ENCODE data around the gene TTR. TPM values are rescaled to one million over a fixed set of nuclear protein-coding genes. Genes with fewer than 3 reads are reported as not detected.

Gene TTR
- total and polyA plus RNA-seq, 2 of the 13 experiments (the other 11 are each of a cell fraction or from before 2014, with no cell fraction given) = 91.3 to 496 TPM

DNA sequence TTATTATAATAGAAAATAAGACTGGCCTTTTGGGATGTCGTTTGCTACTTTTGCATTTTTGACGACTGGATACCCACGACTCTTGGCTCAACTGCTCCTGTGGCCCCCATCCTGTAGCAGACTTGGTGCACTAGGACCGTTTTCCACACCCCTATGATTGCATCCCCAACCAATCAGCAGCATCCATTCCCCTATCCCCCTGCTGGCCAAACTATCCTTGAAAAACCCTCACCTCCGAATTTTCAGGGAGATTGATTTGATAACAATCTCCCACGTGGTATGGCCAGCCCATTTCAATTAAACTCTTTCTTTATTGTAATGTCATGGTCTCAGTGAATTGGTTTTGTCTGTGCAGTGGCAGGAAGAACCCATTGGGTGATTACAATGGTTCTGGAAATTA, 37.9 kb upstream of the TTR start:
- intact Hi-C loops (cut with micrococcal nuclease; ENCODE audit: unreplicated experiment) (loop anchor here (5.0 to 10.0 kb wide), 3 partner anchors 41 to 421 kb away; partner anchors contain the start of gene DSG2), in situ Hi-C loops (cut with HindIII; ENCODE audit: extremely low pct_ligation_motif_present, low pct_unique_long_range_greater_than_20kb) (loop anchor here (10.0 kb wide), 2 partner anchors 271 to 421 kb away; no protein-coding TSS in a partner anchor)
- DNase-seq (ENCODE audit: low spot score) (no peak), FAIRE-seq (no peak), ATAC-seq (no peak)
- WGBS (ENCODE audit: low lambda C conversion rate) = 28% methylated on average over 6 of the region's 6 CpGs
- Histone ChIP-seq H2AFZ (ENCODE audit: low read length) (no peak overlapping the region), H3K4me2 (ENCODE audit: low read depth, low read length) (no peak overlapping the region), H4K20me1 (ENCODE audit: insufficient read depth, low read length) (no peaks in the 10 kb centered on the region), H3K9me3 (ENCODE audit: low read length) (no peaks in the 10 kb centered on the region), H3K36me3 (replicated peaks in 1 of 2; ENCODE audit: control insufficient read depth in 1 of 2, insufficient read depth in 2 of 2, low read length in 2 of 2) (no peaks in the 10 kb centered on the region), H3K27me3 (ENCODE audit: control insufficient read depth in 1 of 2, insufficient read depth in 2 of 2, low read length in 2 of 2) (no peaks in the 10 kb centered on the region), H3K4me1 (ENCODE audit: insufficient read depth, low read length) (peaks cover 61% of the 10 kb centered on the region), H3K27ac (ENCODE audit: extremely low read length, insufficient read depth, low read length) (no peak overlapping the region), H3K9ac (ENCODE audit: insufficient read depth, low read depth, low read length) (no peak overlapping the region), H3K4me3 (replicated peaks in 1 of 3; ENCODE audit: insufficient read depth in 1 of 3, low read depth in 2 of 3, low read length in 3 of 3) (no peak overlapping the region), H3K79me2 (ENCODE audit: insufficient read depth, low read length) (no peaks in the 10 kb centered on the region)
- ChIA-PET CTCF (ENCODE audit: low intra/inter-chr PET ratio, low total read pairs) (no interaction called here), POLR2A (interaction anchor here (1.1 kb wide), 1 partner anchor 57 kb away, joined by 3 read pairs; no protein-coding TSS in a partner anchor)
- BruUV-seq (replicated peaks) = no TSS peak
- no peak for TF ChIP-seq NFYB (CRISPR knock-in tag; IDR thresholded peaks at IDR 0.05)
- TF ChIP-seq KMT2B (CRISPR knock-in tag; IDR thresholded peaks at IDR 0.05) = no peak
- TF ChIP-seq MED1 (CRISPR knock-in tag; IDR thresholded peaks at IDR 0.05) = no peak
- no peak for TF ChIP-seq STAT5B (CRISPR knock-in tag; IDR thresholded peaks at IDR 0.05)
- TF ChIP-seq SMAD9 (CRISPR knock-in tag; IDR thresholded peaks at IDR 0.05) = no peak
- no peak for TF ChIP-seq MAZ (IDR thresholded peaks at IDR 0.05; ENCODE audit: borderline replicate concordance, low read depth, low read length)
- TF ChIP-seq MAZ (CRISPR knock-in tag; IDR thresholded peaks at IDR 0.05; ENCODE audit: low read depth) = no peak
- TF ChIP-seq ATM (IDR thresholded peaks at IDR 0.05; ENCODE audit: borderline replicate concordance) = no peak
- no peak for TF ChIP-seq KAT7 (CRISPR knock-in tag; IDR thresholded peaks at IDR 0.05; ENCODE audit: borderline replicate concordance)
- TF ChIP-seq ZNF557 (CRISPR knock-in tag; IDR thresholded peaks at IDR 0.05) = no peak
- TF ChIP-seq ZNF629 (CRISPR knock-in tag; conservative IDR thresholded peaks at IDR 0.05) = no peak
- TF ChIP-seq, protein P1, sequence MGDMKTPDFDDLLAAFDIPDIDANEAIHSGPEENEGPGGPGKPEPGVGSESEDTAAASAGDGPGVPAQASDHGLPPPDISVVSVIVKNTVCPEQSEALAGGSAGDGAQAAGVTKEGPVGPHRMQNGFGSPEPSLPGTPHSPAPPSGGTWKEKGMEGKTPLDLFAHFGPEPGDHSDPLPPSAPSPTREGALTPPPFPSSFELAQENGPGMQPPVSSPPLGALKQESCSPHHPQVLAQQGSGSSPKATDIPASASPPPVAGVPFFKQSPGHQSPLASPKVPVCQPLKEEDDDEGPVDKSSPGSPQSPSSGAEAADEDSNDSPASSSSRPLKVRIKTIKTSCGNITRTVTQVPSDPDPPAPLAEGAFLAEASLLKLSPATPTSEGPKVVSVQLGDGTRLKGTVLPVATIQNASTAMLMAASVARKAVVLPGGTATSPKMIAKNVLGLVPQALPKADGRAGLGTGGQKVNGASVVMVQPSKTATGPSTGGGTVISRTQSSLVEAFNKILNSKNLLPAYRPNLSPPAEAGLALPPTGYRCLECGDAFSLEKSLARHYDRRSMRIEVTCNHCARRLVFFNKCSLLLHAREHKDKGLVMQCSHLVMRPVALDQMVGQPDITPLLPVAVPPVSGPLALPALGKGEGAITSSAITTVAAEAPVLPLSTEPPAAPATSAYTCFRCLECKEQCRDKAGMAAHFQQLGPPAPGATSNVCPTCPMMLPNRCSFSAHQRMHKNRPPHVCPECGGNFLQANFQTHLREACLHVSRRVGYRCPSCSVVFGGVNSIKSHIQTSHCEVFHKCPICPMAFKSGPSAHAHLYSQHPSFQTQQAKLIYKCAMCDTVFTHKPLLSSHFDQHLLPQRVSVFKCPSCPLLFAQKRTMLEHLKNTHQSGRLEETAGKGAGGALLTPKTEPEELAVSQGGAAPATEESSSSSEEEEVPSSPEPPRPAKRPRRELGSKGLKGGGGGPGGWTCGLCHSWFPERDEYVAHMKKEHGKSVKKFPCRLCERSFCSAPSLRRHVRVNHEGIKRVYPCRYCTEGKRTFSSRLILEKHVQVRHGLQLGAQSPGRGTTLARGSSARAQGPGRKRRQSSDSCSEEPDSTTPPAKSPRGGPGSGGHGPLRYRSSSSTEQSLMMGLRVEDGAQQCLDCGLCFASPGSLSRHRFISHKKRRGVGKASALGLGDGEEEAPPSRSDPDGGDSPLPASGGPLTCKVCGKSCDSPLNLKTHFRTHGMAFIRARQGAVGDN (CRISPR knock-in tag; IDR thresholded peaks at IDR 0.05) = no peak
- no peak for TF ChIP-seq KLF16 (CRISPR knock-in tag; IDR thresholded peaks at IDR 0.05)
- TF ChIP-seq TAF15 (IDR thresholded peaks at IDR 0.05; ENCODE audit: low read depth, low read length, poor library complexity, severe bottlenecking) = no peak
- TF ChIP-seq ZNF441 (CRISPR knock-in tag; IDR thresholded peaks at IDR 0.05; ENCODE audit: borderline replicate concordance) = no peak
- TF ChIP-seq HDAC1 (CRISPR knock-in tag; IDR thresholded peaks at IDR 0.05) = no peak
- no peak for TF ChIP-seq EP300 (IDR thresholded peaks at IDR 0.05; ENCODE audit: low read depth in 2 of 2, low read length in 2 of 2)
- no peak for TF ChIP-seq EP300 (CRISPR knock-in tag; IDR thresholded peaks at IDR 0.05; ENCODE audit: borderline replicate concordance)
- TF ChIP-seq HHEX (CRISPR knock-in tag; IDR thresholded peaks at IDR 0.05) = no peak
- no peak for TF ChIP-seq ZNF572 (CRISPR knock-in tag; IDR thresholded peaks at IDR 0.05)
- TF ChIP-seq WIZ (CRISPR knock-in tag; IDR thresholded peaks at IDR 0.05) = no peak

All from HepG2 (cell line).